IMR-90 (cell line): ENCODE results near the gene FAM227B.

Source experiments
- FOS ChIP-seq: fragments of 150-350 bp; IDR thresholded peaks from 2 replicates; pipeline ENCODE4 v1.6.1; 2016; ENCODE audit warnings: low read depth, low read length
- MAZ ChIP-seq: IDR thresholded peaks from 2 replicates; pipeline ENCODE4 v1.6.1; 2012; ENCODE audit warnings: low read depth, mild to moderate bottlenecking, low read length, improper control_type of control experiment, moderate library complexity, borderline replicate concordance
- MXI1 ChIP-seq: IDR thresholded peaks from 2 replicates; pipeline ENCODE4 v1.6.1; 2012; ENCODE audit warnings: low read depth, mild to moderate bottlenecking, low read length, moderate library complexity, borderline replicate concordance
- POLR2A ChIP-seq: IDR thresholded peaks from 2 replicates; pipeline ENCODE4 v1.6.1; 2012; ENCODE audit warnings: mild to moderate bottlenecking, low read depth, low read length
- SMC3 ChIP-seq: fragments of 150-350 bp; IDR thresholded peaks from 2 replicates; pipeline ENCODE4 v1.6.1; 2016; ENCODE audit warnings: low read depth, mild to moderate bottlenecking, antibody characterized with exemption, low read length, moderate library complexity
- TF ChIP-seq, protein P1 (sequence below): fragments of 150-350 bp; IDR thresholded peaks from 2 replicates; pipeline ENCODE4 v1.6.1; 2017; ENCODE audit warnings: mild to moderate bottlenecking, antibody characterized with exemption, low read length, low read depth
- TF ChIP-seq, protein P2 (sequence below): conservative IDR thresholded peaks from 2 replicates; pipeline ENCODE4 v1.5.1; 2012; ENCODE audit warnings: mild to moderate bottlenecking, low read depth, low read length, improper control_type of control experiment

DNA sequence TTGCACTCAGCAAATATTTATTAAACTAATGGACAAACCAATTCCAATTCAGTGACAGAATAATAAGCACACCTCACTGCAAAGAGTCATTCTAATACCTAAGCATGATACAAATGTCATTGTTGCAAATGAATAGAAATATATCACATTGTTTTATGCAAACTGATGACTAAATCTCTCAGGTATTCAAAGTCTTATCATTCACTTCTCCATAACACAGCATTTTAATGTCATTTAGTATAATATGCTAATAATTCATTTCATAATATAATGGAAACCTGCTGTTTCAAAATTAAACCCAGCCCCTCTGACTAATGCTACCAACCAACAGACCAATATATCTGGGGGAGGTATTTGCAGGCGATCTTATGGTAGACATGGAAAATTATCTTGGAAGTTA lies 125.8 kb downstream of the FAM227B start:
- TF ChIP-seq, protein P1, sequence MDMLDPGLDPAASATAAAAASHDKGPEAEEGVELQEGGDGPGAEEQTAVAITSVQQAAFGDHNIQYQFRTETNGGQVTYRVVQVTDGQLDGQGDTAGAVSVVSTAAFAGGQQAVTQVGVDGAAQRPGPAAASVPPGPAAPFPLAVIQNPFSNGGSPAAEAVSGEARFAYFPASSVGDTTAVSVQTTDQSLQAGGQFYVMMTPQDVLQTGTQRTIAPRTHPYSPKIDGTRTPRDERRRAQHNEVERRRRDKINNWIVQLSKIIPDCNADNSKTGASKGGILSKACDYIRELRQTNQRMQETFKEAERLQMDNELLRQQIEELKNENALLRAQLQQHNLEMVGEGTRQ: no peak
- TF ChIP-seq, protein P2, sequence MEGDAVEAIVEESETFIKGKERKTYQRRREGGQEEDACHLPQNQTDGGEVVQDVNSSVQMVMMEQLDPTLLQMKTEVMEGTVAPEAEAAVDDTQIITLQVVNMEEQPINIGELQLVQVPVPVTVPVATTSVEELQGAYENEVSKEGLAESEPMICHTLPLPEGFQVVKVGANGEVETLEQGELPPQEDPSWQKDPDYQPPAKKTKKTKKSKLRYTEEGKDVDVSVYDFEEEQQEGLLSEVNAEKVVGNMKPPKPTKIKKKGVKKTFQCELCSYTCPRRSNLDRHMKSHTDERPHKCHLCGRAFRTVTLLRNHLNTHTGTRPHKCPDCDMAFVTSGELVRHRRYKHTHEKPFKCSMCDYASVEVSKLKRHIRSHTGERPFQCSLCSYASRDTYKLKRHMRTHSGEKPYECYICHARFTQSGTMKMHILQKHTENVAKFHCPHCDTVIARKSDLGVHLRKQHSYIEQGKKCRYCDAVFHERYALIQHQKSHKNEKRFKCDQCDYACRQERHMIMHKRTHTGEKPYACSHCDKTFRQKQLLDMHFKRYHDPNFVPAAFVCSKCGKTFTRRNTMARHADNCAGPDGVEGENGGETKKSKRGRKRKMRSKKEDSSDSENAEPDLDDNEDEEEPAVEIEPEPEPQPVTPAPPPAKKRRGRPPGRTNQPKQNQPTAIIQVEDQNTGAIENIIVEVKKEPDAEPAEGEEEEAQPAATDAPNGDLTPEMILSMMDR: no peak
- TF ChIP-seq POLR2A: no peak
- TF ChIP-seq SMC3: no peak
- TF ChIP-seq MXI1: no peak
- TF ChIP-seq FOS: no peak
- TF ChIP-seq MAZ: no peak
